ENCODE results near the gene LSS.

GRCh38 chr21:46190491-46191131, 38.0 kb downstream of the LSS start:
- no peak for TF ChIP-seq GATA2 (IDR thresholded peaks at IDR 0.05; ENCODE audit: low read depth, low read length)
- no peak for TF ChIP-seq GATA3 (IDR thresholded peaks at IDR 0.05; ENCODE audit: low read depth, low read length)

Data from SH-SY5Y (cell line).